Chondrocyte (in vitro differentiated cells): ENCODE measurements around the gene MYO16. TPM values are rescaled to one million over a fixed set of nuclear protein-coding genes. Genes with fewer than 3 reads are reported as not detected.

Source experiments
- DNase-seq: peaks from one replicate; pipeline ENCODE4 v3.0.0; 2021; ENCODE audit warnings: mixed read lengths, low spot score
- H3K27ac Mint-ChIP-seq: one replicate; pipeline ENCODE4 v1.8.0; 2021; ENCODE audit warnings: mild to moderate bottlenecking, moderate library complexity, mixed read lengths; ENCODE audit not compliant: unreplicated experiment
- H3K27me3 Mint-ChIP-seq: 2 replicates; pipeline ENCODE4 v1.8.0; 2021; ENCODE audit warnings: low read depth, mixed read lengths
- H3K36me3 Mint-ChIP-seq: 2 replicates; pipeline ENCODE4 v1.8.0; 2021; ENCODE audit warnings: low read depth, mixed read lengths
- H3K4me1 Mint-ChIP-seq: 2 replicates; pipeline ENCODE4 v1.8.0; 2021; ENCODE audit warnings: low read depth, mild to moderate bottlenecking, mixed read lengths
- H3K4me3 Mint-ChIP-seq: one replicate; pipeline ENCODE4 v1.8.0; 2021; ENCODE audit warnings: mild to moderate bottlenecking, moderate library complexity, mixed read lengths; ENCODE audit not compliant: unreplicated experiment
- H3K9me3 Mint-ChIP-seq: 2 replicates; pipeline ENCODE4 v1.8.0; 2021; ENCODE audit warnings: low read depth, mixed read lengths
- CTCF ChIP-seq: fragments of 200-600 bp; sonication (generic); IDR thresholded peaks from 2 replicates; pipeline ENCODE4 v1.5.0; 2021; ENCODE audit warnings: antibody characterized with exemption, mild to moderate bottlenecking, moderate library complexity
- total RNA-seq: library from RNA; stranded (reverse); gene quantifications from 3 replicates; pipeline ENCODE4 v1.2.1, GENCODE V29; 2021

Gene MYO16
- total RNA-seq, 1 donor from 2014 or later, result 0.12 TPM

- Mint-ChIP-seq H3K4me3 (no peak overlapping the region), H3K36me3 (no peaks in the 10 kb centered on the region), H3K4me1 (peaks cover 13% of the 10 kb centered on the region), H3K9me3 (no peaks in the 10 kb centered on the region), H3K27me3 (no peaks in the 10 kb centered on the region), H3K27ac (no peak overlapping the region)
- TF ChIP-seq CTCF, result no peak
- DNase-seq, result no peak
Measured at GRCh38 chr13:109100705-109101304, 471.4 kb downstream of the MYO16 start.

- DNase-seq, result no peak
- H3K36me3 Mint-ChIP-seq, result no peaks in the 10 kb centered on the region
- peaks cover 8% of the 10 kb centered on the region for H3K4me1 Mint-ChIP-seq
- TF ChIP-seq CTCF, result no peak
- no peak overlapping the region for H3K4me3 Mint-ChIP-seq
- no peaks in the 10 kb centered on the region for H3K27me3 Mint-ChIP-seq
- H3K9me3 Mint-ChIP-seq, result no peaks in the 10 kb centered on the region
- H3K27ac Mint-ChIP-seq, result no peak overlapping the region
Measured at GRCh38 chr13:109101550-109102144, 472.2 kb downstream of the MYO16 start.

GRCh38 chr13:109105899-109106298 is 476.5 kb downstream of the MYO16 start:
- no peak for TF ChIP-seq CTCF
- peaks cover 6% of the 10 kb centered on the region for H3K4me1 Mint-ChIP-seq
- no peak for DNase-seq
- H3K27me3 Mint-ChIP-seq, result no peaks in the 10 kb centered on the region
- H3K9me3 Mint-ChIP-seq, result no peaks in the 10 kb centered on the region
- no peak overlapping the region for H3K27ac Mint-ChIP-seq
- H3K36me3 Mint-ChIP-seq, result no peaks in the 10 kb centered on the region
- no peak overlapping the region for H3K4me3 Mint-ChIP-seq

- H3K4me3 Mint-ChIP-seq, result no peak overlapping the region
- H3K36me3 Mint-ChIP-seq, result no peaks in the 10 kb centered on the region
- H3K27me3 Mint-ChIP-seq, result no peaks in the 10 kb centered on the region
- peaks cover 2% of the 10 kb centered on the region for H3K4me1 Mint-ChIP-seq
- no peak for DNase-seq
- H3K9me3 Mint-ChIP-seq, result no peaks in the 10 kb centered on the region
- H3K27ac Mint-ChIP-seq, result no peak overlapping the region
- TF ChIP-seq CTCF, result no peak
Measured at GRCh38 chr13:109110159-109110558, 480.7 kb downstream of the MYO16 start.

GRCh38 chr13:109111141-109111540 is 481.7 kb downstream of the MYO16 start:
- Mint-ChIP-seq H3K4me1 (peaks cover 2% of the 10 kb centered on the region), H3K27me3 (no peaks in the 10 kb centered on the region), H3K9me3 (no peaks in the 10 kb centered on the region), H3K27ac (no peak overlapping the region), H3K4me3 (no peak overlapping the region), H3K36me3 (no peaks in the 10 kb centered on the region)
- no peak for TF ChIP-seq CTCF
- no peak for DNase-seq
